Colonic mucosa (tissue), 4 donors: ENCODE results near the gene RNPEPL1. TPM values are rescaled to one million over a fixed set of nuclear protein-coding genes. Genes with fewer than 3 reads are reported as not detected.

ENCODE experiments used
- DNase-seq: peaks from one replicate; pipeline ENCODE4 v3.0.0-alpha.2; 2020
- H3K27ac ChIP-seq: fragments of 200-600 bp; one replicate; pipeline ENCODE4 v1.8.0; 2021
- H3K27me3 ChIP-seq: fragments of 200-600 bp; one replicate; pipeline ENCODE4 v1.8.0; 2021
- H3K36me3 ChIP-seq: fragments of 200-600 bp; one replicate; pipeline ENCODE4 v1.8.0; 2021
- H3K4me1 ChIP-seq: fragments of 200-600 bp; one replicate; pipeline ENCODE4 v1.8.0; 2021; ENCODE audit warnings: mild to moderate bottlenecking
- H3K4me3 ChIP-seq: fragments of 200-600 bp; one replicate; pipeline ENCODE4 v1.8.0; 2021
- H3K9ac ChIP-seq, 2 donors: one replicate each; pipeline ENCODE4 v1.7.0; 2013; ENCODE audit warnings: control low read depth in 2 of 2, low read depth in 2 of 2, low read length in 2 of 2
- H3K9me3 ChIP-seq: fragments of 200-600 bp; one replicate; pipeline ENCODE4 v1.8.0; 2021
- intact Hi-C: fragments of 100-400 bp; cut with DNase I; formaldehyde crosslinking; loops from one replicate; pipeline ENCODE4 v1.14.1; 2022
- total RNA-seq, 2 donors: library from RNA; stranded (reverse); fragmentation: NEBNext Ultra II Directional in 1 of 2; extraction: Animal tissue kit (Norgen Biotek cat#: 25700) in 1 of 2; gene quantifications; one replicate each; pipeline ENCODE4 v1.2.1, GENCODE V29; 2021
- TF ChIP-seq, protein P1 (sequence below): fragments of 200-600 bp; IDR thresholded peaks from one replicate; pipeline ENCODE4 v1.8.0; 2022; ENCODE audit warnings: antibody characterized with exemption, mild to moderate bottlenecking
- donor health status: healthy.
- donor health status: DM: no; HTN: no; CAD: no.
- donor health status: DM: no; HTN: no; CAD: no.

The RNPEPL1 gene
- total RNA-seq, 2 donors from 2014 or later: 87.2 to 108 TPM

DNA sequence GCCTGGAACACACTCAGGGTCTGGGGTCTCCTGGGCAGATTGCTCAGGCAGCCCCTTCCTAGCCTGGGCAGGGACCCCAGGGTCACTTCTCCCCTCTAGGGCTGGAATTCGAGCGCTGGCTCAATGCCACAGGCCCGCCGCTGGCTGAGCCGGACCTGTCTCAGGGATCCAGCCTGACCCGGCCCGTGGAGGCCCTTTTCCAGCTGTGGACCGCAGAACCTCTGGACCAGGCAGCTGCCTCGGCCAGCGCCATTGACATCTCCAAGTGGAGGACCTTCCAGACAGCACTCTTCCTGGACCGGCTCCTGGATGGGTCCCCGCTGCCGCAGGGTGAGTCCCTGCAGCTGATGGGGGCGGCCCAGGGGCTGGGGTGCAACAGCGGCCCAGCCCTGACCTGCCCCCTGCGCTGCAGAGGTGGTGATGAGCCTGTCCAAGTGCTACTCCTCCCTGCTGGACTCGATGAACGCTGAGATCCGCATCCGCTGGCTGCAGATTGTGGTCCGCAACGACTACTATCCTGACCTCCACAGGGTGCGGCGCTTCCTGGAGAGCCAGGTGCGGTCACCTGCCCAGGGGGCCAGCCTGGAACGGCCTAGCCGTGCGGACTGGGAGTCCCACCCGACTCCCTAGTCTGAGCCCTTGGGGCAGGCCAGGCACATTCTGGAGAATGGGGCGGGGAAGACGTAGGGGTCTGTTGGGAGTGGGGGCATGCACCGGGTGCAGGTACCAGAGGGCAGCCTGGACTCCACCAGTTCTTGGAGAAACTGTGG, 8.3 kb downstream of the RNPEPL1 start:
- no peaks in the 10 kb centered on the region for H3K9me3 ChIP-seq
- intact Hi-C loops: no loop called here
- DNase-seq: no peak
- no peak overlapping the region for H3K4me3 ChIP-seq
- no peaks in the 10 kb centered on the region for H3K27me3 ChIP-seq
- H3K27ac ChIP-seq: no peak overlapping the region
- TF ChIP-seq, protein P1, sequence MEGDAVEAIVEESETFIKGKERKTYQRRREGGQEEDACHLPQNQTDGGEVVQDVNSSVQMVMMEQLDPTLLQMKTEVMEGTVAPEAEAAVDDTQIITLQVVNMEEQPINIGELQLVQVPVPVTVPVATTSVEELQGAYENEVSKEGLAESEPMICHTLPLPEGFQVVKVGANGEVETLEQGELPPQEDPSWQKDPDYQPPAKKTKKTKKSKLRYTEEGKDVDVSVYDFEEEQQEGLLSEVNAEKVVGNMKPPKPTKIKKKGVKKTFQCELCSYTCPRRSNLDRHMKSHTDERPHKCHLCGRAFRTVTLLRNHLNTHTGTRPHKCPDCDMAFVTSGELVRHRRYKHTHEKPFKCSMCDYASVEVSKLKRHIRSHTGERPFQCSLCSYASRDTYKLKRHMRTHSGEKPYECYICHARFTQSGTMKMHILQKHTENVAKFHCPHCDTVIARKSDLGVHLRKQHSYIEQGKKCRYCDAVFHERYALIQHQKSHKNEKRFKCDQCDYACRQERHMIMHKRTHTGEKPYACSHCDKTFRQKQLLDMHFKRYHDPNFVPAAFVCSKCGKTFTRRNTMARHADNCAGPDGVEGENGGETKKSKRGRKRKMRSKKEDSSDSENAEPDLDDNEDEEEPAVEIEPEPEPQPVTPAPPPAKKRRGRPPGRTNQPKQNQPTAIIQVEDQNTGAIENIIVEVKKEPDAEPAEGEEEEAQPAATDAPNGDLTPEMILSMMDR: no peak
- peaks cover 8% of the 10 kb centered on the region for H3K4me1 ChIP-seq
- peaks cover 6% of the 10 kb centered on the region for H3K36me3 ChIP-seq
- no peak overlapping the region for H3K9ac ChIP-seq

DNA sequence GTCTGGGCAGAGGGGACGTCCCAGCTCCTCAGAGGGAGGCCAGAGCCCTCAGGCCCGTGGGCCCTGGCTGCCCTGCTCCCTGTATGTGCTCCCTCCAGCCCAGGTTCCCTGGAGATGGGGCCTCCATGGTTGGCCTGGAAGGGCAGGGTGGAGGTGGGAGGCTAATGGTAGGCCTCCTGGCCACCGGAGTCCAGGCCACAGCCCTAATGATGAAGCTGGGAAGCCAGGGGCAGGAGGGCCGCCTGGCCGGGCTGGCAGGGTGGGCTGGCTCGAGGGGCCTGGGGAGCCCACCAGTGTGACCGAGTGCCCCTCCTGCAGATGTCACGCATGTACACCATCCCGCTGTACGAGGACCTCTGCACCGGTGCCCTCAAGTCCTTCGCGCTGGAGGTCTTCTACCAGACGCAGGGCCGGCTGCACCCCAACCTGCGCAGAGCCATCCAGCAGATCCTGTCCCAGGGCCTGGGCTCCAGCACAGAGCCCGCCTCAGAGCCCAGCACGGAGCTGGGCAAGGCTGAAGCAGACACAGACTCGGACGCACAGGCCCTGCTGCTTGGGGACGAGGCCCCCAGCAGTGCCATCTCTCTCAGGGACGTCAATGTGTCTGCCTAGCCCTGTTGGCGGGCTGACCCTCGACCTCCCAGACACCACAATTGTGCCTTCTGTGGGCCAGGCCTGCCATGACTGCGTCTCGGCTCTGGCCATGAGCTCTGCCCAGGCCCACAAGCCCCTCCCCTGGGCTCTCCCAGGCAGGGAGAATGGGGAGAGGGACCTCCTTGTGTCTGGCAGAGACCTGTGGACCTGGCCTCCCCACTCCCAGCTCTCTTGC, 9.2 kb downstream of the RNPEPL1 start:
- Histone ChIP-seq H3K9ac (no peak overlapping the region), H3K27me3 (no peaks in the 10 kb centered on the region), H3K27ac (no peak overlapping the region), H3K4me1 (peaks cover 8% of the 10 kb centered on the region), H3K4me3 (no peak overlapping the region), H3K9me3 (no peaks in the 10 kb centered on the region), H3K36me3 (peaks cover 6% of the 10 kb centered on the region)
- TF ChIP-seq, protein P1: no peak
- no peak for DNase-seq
- intact Hi-C loops: no loop called here

DNA sequence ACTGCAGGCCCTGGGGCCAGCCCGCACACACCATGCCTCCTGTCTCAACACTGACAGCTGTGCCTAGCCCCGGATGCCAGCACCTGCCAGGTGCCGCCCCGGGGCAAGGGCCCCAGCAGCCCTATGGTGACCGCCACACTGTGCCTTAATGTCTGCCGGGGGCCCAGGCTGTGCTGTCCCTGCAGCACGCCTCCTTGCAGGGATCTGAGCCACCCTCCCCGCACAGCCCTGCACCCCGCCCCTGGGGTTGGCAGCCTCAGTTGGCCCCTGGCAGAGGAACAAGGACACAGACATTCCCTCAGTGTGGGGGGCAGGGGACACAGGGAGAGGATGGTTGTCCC, 9.8 kb downstream of the RNPEPL1 start:
- H3K27me3 ChIP-seq: no peaks in the 10 kb centered on the region
- DNase-seq: no peak
- no peak overlapping the region for H3K9ac ChIP-seq
- TF ChIP-seq, protein P1: no peak
- H3K4me1 ChIP-seq: peaks cover 8% of the 10 kb centered on the region
- no peak overlapping the region for H3K27ac ChIP-seq
- intact Hi-C loops: no loop called here
- no peaks in the 10 kb centered on the region for H3K9me3 ChIP-seq
- H3K4me3 ChIP-seq: no peak overlapping the region
- H3K36me3 ChIP-seq: peaks cover 6% of the 10 kb centered on the region

DNA sequence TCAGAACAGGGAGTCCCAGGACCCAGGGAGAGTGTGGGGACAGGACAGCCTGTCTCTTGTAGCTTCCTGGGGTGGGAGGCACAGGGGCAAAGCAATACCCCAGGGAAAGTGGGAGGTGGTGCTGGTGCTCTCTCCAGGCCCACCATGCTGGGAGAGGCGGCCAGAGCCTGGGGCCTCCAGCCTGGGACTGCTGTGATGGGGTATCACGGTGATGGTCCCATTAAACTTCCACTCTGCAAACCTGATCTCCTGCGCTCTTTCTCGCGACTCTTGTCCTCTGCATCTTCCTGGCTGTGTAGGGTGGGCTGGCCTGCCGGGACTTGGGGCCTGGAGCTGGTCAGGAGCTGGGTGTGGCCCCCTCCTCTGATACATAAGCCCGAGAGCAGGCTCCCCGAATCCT, 10.2 kb downstream of the RNPEPL1 start:
- Histone ChIP-seq H3K27ac (no peak overlapping the region), H3K9me3 (no peaks in the 10 kb centered on the region), H3K36me3 (peaks cover 6% of the 10 kb centered on the region), H3K4me3 (no peak overlapping the region), H3K4me1 (peaks cover 8% of the 10 kb centered on the region), H3K27me3 (no peaks in the 10 kb centered on the region), H3K9ac (no peak overlapping the region)
- intact Hi-C loops: no loop called here
- no peak for DNase-seq
- TF ChIP-seq, protein P1: no peak

DNA sequence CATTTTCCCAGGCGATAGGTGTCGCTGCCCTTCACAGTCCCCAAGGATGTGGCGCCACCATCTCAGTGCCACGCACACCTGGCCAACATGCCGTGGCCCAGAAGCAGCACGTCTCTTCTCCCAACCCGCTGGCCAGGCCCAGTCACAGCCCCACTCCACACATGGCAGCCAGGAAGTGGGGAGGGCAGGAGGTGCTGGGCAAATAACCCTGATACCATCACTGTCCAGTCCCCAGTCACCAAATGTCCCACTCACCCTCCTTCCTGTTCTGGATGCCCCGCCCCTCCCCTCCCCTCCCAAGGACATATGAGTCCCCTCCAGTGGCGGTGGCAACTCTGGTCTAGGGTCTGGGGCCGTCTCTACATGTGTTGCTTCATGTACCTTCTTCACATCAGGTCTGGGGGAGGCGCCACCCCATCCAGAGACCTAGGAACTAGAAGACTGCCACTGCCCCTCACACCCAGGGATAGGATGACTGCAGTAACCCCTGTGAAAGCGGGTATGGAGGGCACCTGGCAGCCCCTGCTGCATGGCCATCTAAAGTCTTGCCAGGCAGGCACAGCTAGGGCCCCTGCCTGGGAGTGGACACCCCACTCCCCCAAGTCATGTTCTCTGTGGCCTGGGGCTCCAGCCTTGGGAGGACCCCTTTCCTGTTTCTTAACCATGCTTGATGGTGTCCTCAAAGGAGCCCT, 10.9 kb downstream of the RNPEPL1 start:
- Histone ChIP-seq H3K9ac (no peak overlapping the region), H3K27me3 (no peaks in the 10 kb centered on the region), H3K36me3 (peaks cover 6% of the 10 kb centered on the region), H3K9me3 (no peaks in the 10 kb centered on the region), H3K4me1 (peaks cover 8% of the 10 kb centered on the region), H3K27ac (peak overlapping the region; percentile 44), H3K4me3 (no peak overlapping the region)
- intact Hi-C loops: no loop called here
- DNase-seq: no peak
- TF ChIP-seq, protein P1: no peak
